ENCODE results near the gene HOXA9.

GRCh38 chr7:27198138-27198841, 33.0 kb upstream of the HOXA9 start:
- TF ChIP-seq SALL2 (tag by site-specific recombination; IDR thresholded peaks at IDR 0.05; ENCODE audit: borderline replicate concordance) (no peak), ZNF221 (tag by site-specific recombination; IDR thresholded peaks at IDR 0.05; ENCODE audit: borderline replicate concordance) (no peak), YY1 (tag by site-specific recombination; IDR thresholded peaks at IDR 0.05) (no peak)
